GM12873 (cell line): ENCODE results near the gene CAMK2B.

ENCODE experiments used
- CTCF ChIP-seq: IDR thresholded peaks from 2 replicates; pipeline ENCODE4 v1.5.1; 2012; ENCODE audit warnings: low read depth, mild to moderate bottlenecking, moderate library complexity, low read length, control low read depth; ENCODE audit not compliant: insufficient read depth; ENCODE audit errors: missing control alignments

Gene CAMK2B

GRCh38 chr7:44213206-44213876 is 112.1 kb downstream of the CAMK2B start:
- no peak for TF ChIP-seq CTCF

GRCh38 chr7:44212581-44213184 is 112.7 kb downstream of the CAMK2B start:
- TF ChIP-seq CTCF = no peak

- TF ChIP-seq CTCF = no peak
These were observed 113.4 kb downstream of the CAMK2B start for GRCh38 chr7:44212018-44212417.

GRCh38 chr7:44211126-44211675 is 114.2 kb downstream of the CAMK2B start:
- TF ChIP-seq CTCF = no peak

GRCh38 chr7:44210107-44210506 is 115.3 kb downstream of the CAMK2B start:
- TF ChIP-seq CTCF = no peak

- no peak for TF ChIP-seq CTCF
These were observed 117.3 kb downstream of the CAMK2B start for GRCh38 chr7:44208085-44208484.

- TF ChIP-seq CTCF = no peak
These were observed 119.4 kb downstream of the CAMK2B start for GRCh38 chr7:44206008-44206407.
